ENCODE data around the gene CDH23.

GRCh38 chr10:71834343-71834674 is 437.6 kb downstream of the CDH23 start:
- TF ChIP-seq POLR2A (IDR thresholded peaks at IDR 0.05) (no peak), CTCF (IDR thresholded peaks at IDR 0.05) (no peak), POLR2AphosphoS5 (IDR thresholded peaks at IDR 0.05) (no peak)

Data from upper lobe of left lung (tissue), 4 donors.